ENCODE data around the gene RGS14. TPM values are rescaled to one million over a fixed set of nuclear protein-coding genes. Genes with fewer than 3 reads are reported as not detected.

The RGS14 gene
- total and polyA plus RNA-seq, 8 donors: 4.2 to 100 (median 19.0) TPM; not detected in 1

GRCh38 chr5:177355868-177356168, 1.9 kb upstream of the RGS14 start:
- Histone ChIP-seq H3K4me3 (no peak overlapping the region), H3K27ac (no peak overlapping the region), H3K36me3 (no peaks in the 10 kb centered on the region), H3K27me3 (no peaks in the 10 kb centered on the region), H3K4me1 (peaks cover 6 to 62% (median 34%) of the 10 kb centered on the region in 4 donors), H3K9me3 (no peaks in the 10 kb centered on the region)
- DNase-seq: no peak
- TF ChIP-seq POLR2A (IDR thresholded peaks at IDR 0.05) (no peak), CTCF (IDR thresholded peaks at IDR 0.05) (no peak), EP300 (IDR thresholded peaks at IDR 0.05) (no peak), POLR2AphosphoS5 (IDR thresholded peaks at IDR 0.05) (no peak)
- intact Hi-C loops (cut with DNase I; ENCODE audit: low total_unique reads): no loop called here
- 4 to 37% (median 30%) methylated on average over 1 of the region's 1 CpG for WGBS, 5 donors

- WGBS, 5 donors: 61 to 72% (median 69%) methylated on average over 3 of the region's 3 CpGs
- Histone ChIP-seq H3K4me3 (no peak overlapping the region), H3K36me3 (no peaks in the 10 kb centered on the region), H3K4me1 (peaks cover 4 to 68% (median 31%) of the 10 kb centered on the region in 4 donors), H3K27ac (no peak overlapping the region), H3K9me3 (no peaks in the 10 kb centered on the region), H3K27me3 (no peaks in the 10 kb centered on the region)
- no peak for TF ChIP-seq POLR2A (IDR thresholded peaks at IDR 0.05)
- no peak for TF ChIP-seq EP300 (IDR thresholded peaks at IDR 0.05)
- no peak for TF ChIP-seq CTCF (IDR thresholded peaks at IDR 0.05)
- TF ChIP-seq POLR2AphosphoS5 (IDR thresholded peaks at IDR 0.05): no peak
- no peak for DNase-seq
- intact Hi-C loops (cut with DNase I; ENCODE audit: low total_unique reads): no loop called here
These were observed 978 bp upstream of the RGS14 start for GRCh38 chr5:177356746-177357145.

GRCh38 chr5:177357146-177357458, 622 bp upstream of the RGS14 start:
- peak overlapping the region in 3 of 5 donors; percentile 44 to 83 (median 80) for H3K27ac ChIP-seq
- H3K27me3 ChIP-seq: no peaks in the 10 kb centered on the region
- WGBS, 5 donors: 75 to 87% (median 80%) methylated on average over 5 of the region's 5 CpGs
- peaks cover 3 to 68% (median 34%) of the 10 kb centered on the region in 4 donors for H3K4me1 ChIP-seq
- intact Hi-C loops (cut with DNase I; ENCODE audit: low total_unique reads): no loop called here
- H3K36me3 ChIP-seq: no peaks in the 10 kb centered on the region
- no peaks in the 10 kb centered on the region for H3K9me3 ChIP-seq
- TF ChIP-seq POLR2AphosphoS5 (IDR thresholded peaks at IDR 0.05): no peak
- TF ChIP-seq POLR2A (IDR thresholded peaks at IDR 0.05): no peak
- TF ChIP-seq CTCF (IDR thresholded peaks at IDR 0.05): no peak
- TF ChIP-seq EP300 (IDR thresholded peaks at IDR 0.05): no peak
- no peak for DNase-seq
- peak overlapping the region in 1 of 4 donors; percentile 61 for H3K4me3 ChIP-seq

GRCh38 chr5:177358370-177358819, 671 bp downstream of the RGS14 start:
- Histone ChIP-seq H3K4me3 (peak overlapping the region; percentile 37 to 61 (median 52)), H3K9me3 (no peaks in the 10 kb centered on the region), H3K27ac (peak overlapping the region; percentile 42 to 83 (median 63)), H3K36me3 (no peaks in the 10 kb centered on the region), H3K27me3 (no peaks in the 10 kb centered on the region), H3K4me1 (peaks cover 11 to 73% (median 45%) of the 10 kb centered on the region in 4 donors)
- DNase-seq: no peak
- 13 to 28% (median 25%) methylated on average over 2 to 5 of the region's 5 CpGs for WGBS, 5 donors
- no peak for TF ChIP-seq POLR2A (IDR thresholded peaks at IDR 0.05)
- TF ChIP-seq POLR2AphosphoS5 (IDR thresholded peaks at IDR 0.05): no peak
- TF ChIP-seq CTCF (IDR thresholded peaks at IDR 0.05): no peak
- no peak for TF ChIP-seq EP300 (IDR thresholded peaks at IDR 0.05)
- intact Hi-C loops (cut with DNase I; ENCODE audit: low total_unique reads): no loop called here
